ENCODE results near the gene PCCA. TPM values are rescaled to one million over a fixed set of nuclear protein-coding genes. Genes with fewer than 3 reads are reported as not detected.

PCCA gene
- total RNA-seq, 2 donors from 2014 or later, result 19.6 to 38.6 TPM

GRCh38 chr13:100340865-100341264 is 252.0 kb downstream of the PCCA start:
- TF ChIP-seq, protein P1, sequence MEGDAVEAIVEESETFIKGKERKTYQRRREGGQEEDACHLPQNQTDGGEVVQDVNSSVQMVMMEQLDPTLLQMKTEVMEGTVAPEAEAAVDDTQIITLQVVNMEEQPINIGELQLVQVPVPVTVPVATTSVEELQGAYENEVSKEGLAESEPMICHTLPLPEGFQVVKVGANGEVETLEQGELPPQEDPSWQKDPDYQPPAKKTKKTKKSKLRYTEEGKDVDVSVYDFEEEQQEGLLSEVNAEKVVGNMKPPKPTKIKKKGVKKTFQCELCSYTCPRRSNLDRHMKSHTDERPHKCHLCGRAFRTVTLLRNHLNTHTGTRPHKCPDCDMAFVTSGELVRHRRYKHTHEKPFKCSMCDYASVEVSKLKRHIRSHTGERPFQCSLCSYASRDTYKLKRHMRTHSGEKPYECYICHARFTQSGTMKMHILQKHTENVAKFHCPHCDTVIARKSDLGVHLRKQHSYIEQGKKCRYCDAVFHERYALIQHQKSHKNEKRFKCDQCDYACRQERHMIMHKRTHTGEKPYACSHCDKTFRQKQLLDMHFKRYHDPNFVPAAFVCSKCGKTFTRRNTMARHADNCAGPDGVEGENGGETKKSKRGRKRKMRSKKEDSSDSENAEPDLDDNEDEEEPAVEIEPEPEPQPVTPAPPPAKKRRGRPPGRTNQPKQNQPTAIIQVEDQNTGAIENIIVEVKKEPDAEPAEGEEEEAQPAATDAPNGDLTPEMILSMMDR (IDR thresholded peaks at IDR 0.05), result no peak
- H3K36me3 ChIP-seq, result no peaks in the 10 kb centered on the region
- H3K4me3 ChIP-seq, result no peak overlapping the region
- DNase-seq (ENCODE audit: low spot score), result no peak
- no peaks in the 10 kb centered on the region for H3K27me3 ChIP-seq
- peaks cover 0 to 5% of the 10 kb centered on the region in 2 donors for H3K9me3 ChIP-seq
- H3K27ac ChIP-seq, result no peak overlapping the region
- H3K4me1 ChIP-seq, result no peaks in the 10 kb centered on the region

DNA sequence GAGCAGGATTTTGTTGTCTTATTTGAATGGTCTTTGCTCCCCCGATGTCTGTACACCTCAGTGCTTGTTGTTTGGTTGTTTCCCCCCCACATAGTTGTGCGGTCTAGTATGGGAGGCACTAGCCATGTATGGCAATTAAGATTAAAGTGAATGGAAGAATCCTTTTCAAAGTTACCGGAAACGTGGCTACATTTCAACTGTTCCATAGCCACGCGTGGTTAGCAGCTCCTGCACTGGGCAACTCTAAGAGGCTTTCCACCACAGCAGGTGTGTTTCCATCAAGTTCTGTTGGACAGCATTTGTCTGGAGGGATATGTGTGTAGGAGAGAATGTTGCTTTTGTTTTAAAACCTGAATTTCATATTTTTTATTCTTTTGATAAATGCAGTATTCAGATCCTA is 252.4 kb downstream of the PCCA start:
- H3K4me1 ChIP-seq, result no peaks in the 10 kb centered on the region
- H3K9me3 ChIP-seq, result peaks cover 0 to 6% of the 10 kb centered on the region in 2 donors
- TF ChIP-seq, protein P1 (IDR thresholded peaks at IDR 0.05), result no peak
- no peak for DNase-seq (ENCODE audit: low spot score)
- no peaks in the 10 kb centered on the region for H3K27me3 ChIP-seq
- H3K27ac ChIP-seq, result no peak overlapping the region
- no peaks in the 10 kb centered on the region for H3K36me3 ChIP-seq
- no peak overlapping the region for H3K4me3 ChIP-seq

DNA sequence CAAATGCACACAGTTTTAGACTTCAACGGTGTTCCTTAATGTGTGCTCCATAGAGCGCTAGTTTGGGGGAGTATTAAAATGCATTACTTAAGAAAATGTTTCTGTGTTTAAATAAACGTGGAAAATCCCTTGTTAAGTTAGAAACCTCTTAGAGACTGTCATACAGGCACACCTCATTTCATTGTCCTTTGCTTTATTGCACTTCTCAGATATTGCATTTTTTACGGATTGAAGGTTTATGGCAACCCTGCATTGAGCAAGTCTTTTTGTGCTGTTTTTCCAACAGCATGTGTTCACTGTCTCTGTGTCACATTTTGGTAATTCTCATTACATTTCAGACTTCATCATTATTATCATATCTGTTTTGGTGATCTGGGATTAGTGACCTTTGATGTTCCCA is 255.7 kb downstream of the PCCA start:
- TF ChIP-seq, protein P1 (IDR thresholded peaks at IDR 0.05), result no peak
- Histone ChIP-seq H3K4me3 (no peak overlapping the region), H3K36me3 (no peaks in the 10 kb centered on the region), H3K4me1 (no peaks in the 10 kb centered on the region), H3K27ac (no peak overlapping the region), H3K9me3 (peaks cover 0 to 6% of the 10 kb centered on the region in 2 donors), H3K27me3 (no peaks in the 10 kb centered on the region)
- DNase-seq (ENCODE audit: low spot score), result no peak

GRCh38 chr13:100347968-100348367 is 259.1 kb downstream of the PCCA start:
- H3K36me3 ChIP-seq, result no peaks in the 10 kb centered on the region
- no peaks in the 10 kb centered on the region for H3K27me3 ChIP-seq
- DNase-seq (ENCODE audit: low spot score), result no peak
- H3K4me3 ChIP-seq, result no peak overlapping the region
- no peaks in the 10 kb centered on the region for H3K4me1 ChIP-seq
- H3K9me3 ChIP-seq, result peaks cover 0 to 6% of the 10 kb centered on the region in 2 donors
- no peak overlapping the region for H3K27ac ChIP-seq
- TF ChIP-seq, protein P1 (IDR thresholded peaks at IDR 0.05), result no peak

GRCh38 chr13:100349594-100349993 is 260.7 kb downstream of the PCCA start:
- Histone ChIP-seq H3K36me3 (no peaks in the 10 kb centered on the region), H3K27ac (no peak overlapping the region), H3K27me3 (no peaks in the 10 kb centered on the region), H3K9me3 (peaks cover 0 to 6% of the 10 kb centered on the region in 2 donors), H3K4me3 (no peak overlapping the region), H3K4me1 (no peaks in the 10 kb centered on the region)
- TF ChIP-seq, protein P1 (IDR thresholded peaks at IDR 0.05), result no peak
- DNase-seq (ENCODE audit: low spot score), result no peak

DNA sequence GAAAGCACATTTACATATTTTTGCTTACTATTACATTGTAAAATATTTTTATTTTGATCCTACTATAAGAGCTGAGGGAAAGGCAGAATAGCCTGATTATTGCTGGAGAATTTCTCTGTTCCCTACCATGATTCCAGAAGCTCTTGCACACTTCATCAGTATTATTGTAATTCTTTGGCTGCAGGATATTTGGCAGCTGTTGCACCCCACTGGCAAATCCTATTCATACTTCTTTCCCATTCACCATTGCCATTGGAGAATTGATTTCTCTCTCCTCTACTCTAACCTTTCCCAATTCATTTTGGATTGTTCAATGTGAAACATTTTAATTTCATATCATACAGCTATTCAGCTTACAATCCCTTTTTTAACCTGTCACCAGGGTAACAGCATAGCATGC is 261.7 kb downstream of the PCCA start:
- no peak overlapping the region for H3K27ac ChIP-seq
- H3K36me3 ChIP-seq, result no peaks in the 10 kb centered on the region
- no peaks in the 10 kb centered on the region for H3K4me1 ChIP-seq
- TF ChIP-seq, protein P1 (IDR thresholded peaks at IDR 0.05), result no peak
- peaks cover 0 to 4% of the 10 kb centered on the region in 2 donors for H3K9me3 ChIP-seq
- H3K27me3 ChIP-seq, result no peaks in the 10 kb centered on the region
- H3K4me3 ChIP-seq, result no peak overlapping the region
- DNase-seq (ENCODE audit: low spot score), result no peak
